HG03135 (cell line): Measurements from ENCODE around the gene TUBGCP6.
"Not testable (repeated sequence)": the region's sequence is repeated elsewhere in the genome, so short reads cannot be mapped to it uniquely, and the experiment has no call there.

Experiments used
- ATAC-seq: cut with Tn5 transposase; IDR thresholded peaks from one replicate; pipeline ENCODE4 v1.9.1; 2021; ENCODE audit warnings: mild to moderate bottlenecking, moderate library complexity; ENCODE audit not compliant: unreplicated experiment

Gene TUBGCP6

GRCh38 chr22:50278956-50279619 is 34.3 kb upstream of the TUBGCP6 start:
- no peak for ATAC-seq

- ATAC-seq, result no peak
These were observed 33.6 kb upstream of the TUBGCP6 start for GRCh38 chr22:50278461-50278860.

DNA sequence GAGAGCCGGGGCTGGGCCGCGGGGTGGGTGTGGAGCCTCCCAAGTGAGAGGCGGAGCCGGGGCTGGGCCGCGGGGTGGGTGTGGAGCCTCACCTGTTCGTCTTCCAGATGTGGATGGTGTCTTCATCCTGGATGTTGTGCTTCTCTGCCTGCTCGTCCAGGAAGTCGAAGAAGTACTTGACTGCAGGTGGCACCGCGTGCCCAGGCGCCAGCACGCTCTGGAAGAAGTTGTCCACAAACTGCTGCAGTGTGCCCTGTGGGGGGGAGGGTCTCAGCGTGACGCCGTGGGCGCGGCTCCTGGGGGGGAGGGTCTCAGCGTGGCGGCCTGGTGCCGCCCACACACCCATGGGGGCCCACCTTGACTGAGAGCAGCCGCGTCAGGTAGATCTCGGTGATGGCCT is 32.9 kb upstream of the TUBGCP6 start:
- no peak for ATAC-seq

GRCh38 chr22:50276143-50276542 is 31.3 kb upstream of the TUBGCP6 start:
- ATAC-seq, result no peak

DNA sequence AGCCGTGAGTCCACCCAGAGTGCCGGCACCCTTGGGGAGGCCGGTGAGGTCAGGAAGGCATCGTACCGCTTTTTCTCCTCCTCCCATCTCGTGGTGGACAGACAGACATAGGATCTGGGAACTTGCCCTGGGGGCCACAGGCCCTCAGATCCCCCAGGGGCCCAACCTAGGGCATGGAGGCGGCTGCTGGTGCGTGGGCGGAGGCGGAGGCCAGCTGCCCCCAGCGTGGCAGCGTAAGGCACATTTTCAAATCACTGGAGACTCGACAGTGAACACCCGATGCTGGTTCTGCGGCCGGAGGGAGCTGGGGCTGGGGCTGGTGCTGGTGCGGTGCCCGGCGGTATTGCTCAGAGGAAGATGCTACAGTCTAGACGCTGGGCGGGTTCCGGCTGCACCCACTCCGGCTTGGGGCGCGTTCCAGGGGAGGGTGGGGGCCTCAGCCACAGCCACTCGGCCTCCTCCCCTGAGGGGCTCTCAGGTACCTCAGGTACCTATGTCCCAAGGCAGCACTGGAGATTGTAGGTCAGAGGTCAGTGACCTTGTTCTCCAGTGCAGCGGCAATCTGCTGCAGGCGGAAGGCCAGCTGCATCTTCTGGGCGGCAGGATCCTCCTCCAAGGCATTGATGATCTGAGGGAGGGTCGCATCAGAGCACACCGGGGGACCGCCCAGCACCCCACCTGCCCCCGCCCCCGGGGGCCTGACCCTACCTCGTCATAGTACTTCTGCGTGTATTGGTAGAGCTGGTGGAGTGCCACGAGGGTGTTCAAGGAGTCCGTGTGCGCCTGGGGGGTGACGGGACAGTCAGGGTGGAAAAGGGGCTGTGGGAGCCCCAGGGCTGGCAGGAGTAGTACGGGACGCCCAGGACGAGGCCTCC is 30.6 kb upstream of the TUBGCP6 start:
- no peak for ATAC-seq

DNA sequence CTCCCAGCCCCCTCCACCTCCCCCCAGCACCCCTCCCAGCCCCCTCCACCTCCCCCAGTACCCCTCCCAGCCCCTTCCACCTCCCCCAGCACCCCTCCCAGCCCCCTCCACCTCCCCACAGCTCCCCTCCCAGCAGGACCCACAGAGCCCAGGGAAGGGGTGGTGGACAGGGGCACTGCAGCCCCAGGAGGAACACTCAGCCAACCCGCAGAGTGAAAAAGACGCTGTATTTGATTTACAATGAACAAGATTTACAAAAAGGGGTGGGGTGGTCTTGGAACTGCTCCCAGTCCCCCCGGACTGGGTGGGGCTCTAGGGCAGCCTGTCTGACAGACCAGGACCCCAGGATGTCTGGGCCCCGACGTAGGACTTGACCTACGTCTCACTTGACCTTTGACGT is 29.9 kb upstream of the TUBGCP6 start:
- ATAC-seq, result no peak

- ATAC-seq, result no peak
These were observed 29.5 kb upstream of the TUBGCP6 start for GRCh38 chr22:50274311-50274710.

GRCh38 chr22:50273781-50274180 is 29.0 kb upstream of the TUBGCP6 start:
- ATAC-seq, result not testable (repeated sequence)

DNA sequence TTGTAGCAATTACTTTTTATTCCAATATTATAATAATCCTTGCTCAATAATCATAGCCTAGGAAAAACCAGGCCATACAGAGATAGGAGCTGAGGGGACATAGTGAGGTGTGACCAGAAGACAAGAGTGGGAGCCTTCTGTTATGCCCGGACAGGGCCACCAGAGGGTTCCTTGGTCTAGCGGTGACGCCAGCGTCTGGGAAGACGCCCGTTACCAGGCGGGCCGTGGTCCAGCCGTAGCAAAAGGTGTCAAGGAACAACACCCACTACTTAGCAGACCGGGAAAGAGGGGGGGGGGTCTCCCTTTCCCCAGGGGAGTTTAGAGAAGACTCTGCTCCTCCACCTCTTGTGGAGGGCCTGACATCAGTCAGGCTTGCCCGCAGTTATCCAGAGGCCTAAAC is 28.5 kb upstream of the TUBGCP6 start:
- not testable (repeated sequence) for ATAC-seq

DNA sequence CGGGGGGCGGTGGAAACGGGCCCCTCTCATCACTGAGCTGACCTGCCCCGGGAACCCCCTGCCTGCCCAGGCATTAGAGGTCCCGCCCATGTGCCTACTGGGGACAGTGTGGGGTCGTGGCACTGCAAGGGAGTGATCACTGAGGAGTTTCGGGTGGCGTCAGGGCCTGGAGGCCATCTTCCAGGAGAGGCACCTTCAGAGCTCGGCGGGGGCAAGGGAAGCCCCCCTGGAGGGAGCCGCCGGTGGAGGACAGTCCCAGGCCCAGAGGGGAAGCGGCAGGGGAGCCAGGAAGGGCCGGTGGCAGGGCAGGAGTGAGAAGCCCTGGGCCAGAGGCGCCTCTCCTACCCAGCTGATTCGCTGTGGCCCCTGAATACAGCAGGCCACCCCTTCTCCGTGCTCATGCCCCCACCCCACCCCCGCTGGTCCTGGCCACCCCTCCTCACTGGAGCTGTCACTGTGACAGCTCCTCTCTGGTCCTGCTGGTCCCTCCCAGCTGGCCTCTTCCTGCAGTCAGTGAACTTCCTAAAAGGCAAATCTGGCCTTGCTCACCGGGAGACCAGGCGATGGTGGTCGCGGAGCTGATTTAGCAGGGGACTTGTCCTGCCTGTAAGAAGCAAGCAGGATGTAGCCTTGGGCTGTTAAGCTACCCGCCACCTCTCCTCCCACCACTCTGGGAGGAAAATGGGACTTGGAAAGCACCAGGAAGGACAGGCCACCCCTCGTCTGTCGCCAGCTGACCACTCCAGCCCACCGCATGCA is 27.4 kb upstream of the TUBGCP6 start:
- no peak for ATAC-seq

GRCh38 chr22:50271519-50271970 is 26.7 kb upstream of the TUBGCP6 start:
- ATAC-seq, result no peak

DNA sequence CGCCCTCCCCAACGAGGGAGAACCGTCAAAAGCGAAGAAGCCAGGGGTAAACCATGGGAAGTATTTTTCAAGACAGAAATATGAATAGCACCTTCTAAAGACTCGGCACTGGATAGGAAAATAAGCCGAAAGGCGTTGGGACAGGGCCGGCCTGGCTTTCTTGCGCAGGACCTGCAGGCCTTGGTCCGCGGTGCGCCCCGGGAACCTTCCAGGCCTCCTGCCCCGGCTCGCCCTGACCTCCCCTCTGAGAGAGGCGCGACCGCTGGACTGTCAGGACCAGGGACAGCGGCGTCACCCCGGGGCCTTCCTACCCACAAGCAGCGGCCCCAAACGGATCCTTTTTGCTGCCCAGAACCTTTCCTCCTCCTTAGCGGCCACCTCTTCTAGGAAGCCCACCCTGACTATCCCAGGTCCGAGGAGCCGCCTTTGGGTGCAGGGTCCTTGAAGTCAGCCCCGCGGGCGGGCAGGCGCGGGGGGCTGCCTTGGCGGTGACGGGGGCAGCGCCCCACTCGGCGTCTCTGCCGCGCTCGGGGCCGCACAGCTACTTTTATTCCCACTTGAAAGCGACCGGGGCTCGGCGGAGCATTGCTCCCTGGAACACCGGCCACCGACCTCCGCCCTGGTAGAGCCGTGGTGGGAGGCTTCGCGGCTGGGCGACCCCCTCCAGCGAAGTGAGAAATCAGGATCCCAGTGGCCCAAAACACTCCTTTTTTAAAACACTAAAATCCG is 26.0 kb upstream of the TUBGCP6 start:
- ATAC-seq, result peak; percentile 40

DNA sequence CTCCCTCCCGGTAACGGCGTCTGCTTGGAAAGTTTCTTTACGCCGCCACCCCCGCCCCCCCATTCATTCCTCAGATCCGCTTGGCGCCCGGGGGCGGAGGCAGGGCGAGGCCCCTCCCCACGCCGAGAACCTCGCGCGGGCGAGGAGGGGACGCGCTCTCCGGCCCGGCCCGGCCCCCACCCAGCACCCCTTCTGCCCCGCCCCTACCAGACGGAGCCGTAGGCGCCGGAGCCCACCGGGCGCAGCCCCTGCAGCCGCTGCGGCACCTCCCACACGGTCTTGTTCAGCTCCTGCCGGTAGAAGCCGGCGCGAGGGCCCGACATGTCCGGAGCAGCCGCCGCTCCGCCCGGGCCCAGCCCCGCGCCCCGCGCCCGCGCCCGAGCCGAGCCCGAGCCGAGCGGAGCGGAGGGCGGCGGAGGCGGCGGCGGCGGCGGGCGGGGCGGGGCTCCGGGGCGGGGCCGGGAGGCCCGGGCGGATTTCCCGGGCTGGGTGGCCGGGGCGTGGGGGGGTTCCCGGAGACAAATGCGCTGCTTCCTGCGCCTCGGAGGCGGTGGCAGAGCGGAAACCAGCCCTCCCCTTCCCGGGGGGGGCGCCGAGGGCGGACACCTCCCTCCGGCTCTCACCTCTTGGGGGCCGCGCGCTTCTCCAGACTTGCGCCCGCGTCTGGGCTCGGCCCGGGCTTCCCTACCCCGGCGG is 25.3 kb upstream of the TUBGCP6 start, which contains the start of gene MAPK11:
TSS of gene MAPK11 (minus strand) at position 411 of the 696 bp plus-strand sequence. CDS start at position 323, 88 bp downstream.
- peak; percentile 24 for ATAC-seq

- ATAC-seq, result no peak
These were observed 24.7 kb upstream of the TUBGCP6 start for GRCh38 chr22:50269573-50269969.

DNA sequence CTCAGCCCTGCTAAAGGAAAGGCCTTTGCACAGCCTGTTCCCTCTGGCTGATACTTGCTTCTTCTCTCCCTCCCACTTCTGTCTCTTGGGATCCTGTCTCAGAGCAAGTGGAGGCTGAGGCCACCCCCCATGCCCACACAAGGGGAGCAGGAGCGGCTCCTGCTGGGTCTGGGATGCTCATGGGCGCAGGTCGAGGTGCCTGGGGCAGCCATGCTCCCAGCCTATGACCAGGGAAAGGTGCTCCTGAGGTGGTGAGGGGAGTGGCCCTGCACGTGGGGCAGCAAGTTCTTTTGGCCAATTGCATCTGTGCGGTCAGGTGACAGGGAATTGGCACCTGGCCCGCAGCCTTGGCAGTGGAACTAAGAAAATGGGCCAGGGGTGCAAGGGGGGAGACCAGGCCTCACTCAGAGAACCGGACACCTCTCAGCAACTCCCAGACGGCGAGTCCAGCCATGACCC is 23.9 kb upstream of the TUBGCP6 start:
- ATAC-seq, result no peak

- no peak for ATAC-seq
These were observed 23.0 kb upstream of the TUBGCP6 start for GRCh38 chr22:50267591-50268390.

DNA sequence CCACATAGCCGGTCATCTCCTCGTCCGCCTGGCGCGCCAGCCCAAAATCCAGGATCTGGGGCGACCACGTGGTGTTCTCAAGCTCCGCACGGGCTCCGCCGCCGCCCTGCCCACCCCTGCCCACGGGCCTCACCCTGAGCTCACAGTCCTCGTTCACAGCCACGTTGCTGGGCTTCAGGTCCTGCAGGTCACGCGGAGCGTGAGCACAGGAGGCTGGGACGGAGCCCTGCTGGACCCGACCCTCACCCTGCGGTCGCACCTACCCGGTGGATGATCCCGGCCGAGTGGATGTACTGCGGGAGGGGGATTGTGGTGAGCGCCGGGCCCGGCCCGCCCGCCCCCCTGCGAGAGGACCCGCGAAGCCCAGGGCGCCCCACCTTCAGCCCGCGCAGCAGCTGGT is 22.2 kb upstream of the TUBGCP6 start:
- no peak for ATAC-seq

GRCh38 chr22:50264946-50265669 is 20.3 kb upstream of the TUBGCP6 start:
- ATAC-seq, result no peak
